H1 (cell line): ENCODE data around the gene DNASE1L1. TPM values are rescaled to one million over a fixed set of nuclear protein-coding genes. Genes with fewer than 3 reads are reported as not detected.

Source experiments
- CTCF ChIA-PET: fragments of 300-600 bp; sonication (Branson Sonifier 250); formaldehyde crosslinking; loops from one replicate; lab custom pipeline; 2021; ENCODE audit not compliant: partially characterized antibody; lab: Charles Lee
- POLR2A ChIA-PET: fragments of 300-600 bp; sonication (Branson Sonifier 250); formaldehyde crosslinking; loops from one replicate; lab custom pipeline; 2021; ENCODE audit warnings: inconsistent platforms; ENCODE audit not compliant: partially characterized antibody; lab: Charles Lee
- DNase-seq, 2 experiments: peaks; one replicate each; pipeline versions ENCODE4 v3.0.0 to v3.0.0-alpha.2; 2010 to 2022; ENCODE audit warnings: low spot score in 2 of 2, low read depth in 1 of 2, mixed read lengths in 1 of 2
- FAIRE-seq: peaks from 2 replicates; lab custom pipeline; 2011; peaks lifted over from hg19 to GRCh38; lab: Jason Lieb, UNC
- H2AFZ ChIP-seq: 2 replicates; pipeline ENCODE4 v1.8.1; 2012; ENCODE audit warnings: low read length, inconsistent platforms
- H2AK5ac ChIP-seq: 2 replicates; pipeline ENCODE4 v1.6.1; 2013; ENCODE audit warnings: low read depth, low read length
- H2BK120ac ChIP-seq: replicated peaks from 2 replicates; pipeline ENCODE3; 2013; ENCODE audit warnings: low read depth, low read length, inconsistent platforms
- H2BK12ac ChIP-seq: 2 replicates; pipeline ENCODE4 v1.6.1; 2013; ENCODE audit warnings: low read depth, low read length
- H2BK15ac ChIP-seq: 2 replicates; pipeline ENCODE4 v1.6.1; 2013; ENCODE audit warnings: low read length
- H2BK20ac ChIP-seq: 2 replicates; pipeline ENCODE4 v1.6.1; 2013; ENCODE audit warnings: low read length
- H2BK5ac ChIP-seq: 2 replicates; pipeline ENCODE4 v1.6.1; 2013; ENCODE audit warnings: low read depth, low read length
- H3K14ac ChIP-seq: 2 replicates; pipeline ENCODE4 v1.6.1; 2013; ENCODE audit warnings: inconsistent platforms; ENCODE audit not compliant: insufficient read length
- H3K18ac ChIP-seq: 2 replicates; pipeline ENCODE4 v1.6.1; 2013; ENCODE audit warnings: low read length; ENCODE audit errors: extremely low read depth
- H3K23ac ChIP-seq: 2 replicates; pipeline ENCODE4 v1.6.1; 2013; ENCODE audit warnings: inconsistent platforms; ENCODE audit not compliant: insufficient read length
- H3K23me2 ChIP-seq: 2 replicates; pipeline ENCODE4 v1.6.1; 2013; ENCODE audit warnings: low read depth, low read length
- H3K27ac ChIP-seq: 2 replicates; pipeline ENCODE4 v1.6.1; 2011; ENCODE audit warnings: low read depth, low read length, inconsistent platforms
- H3K27me3 ChIP-seq, 4 experiments: replicated peaks in 1 of 4; 1 replicate in 1 of 4; 2 replicates in 3 of 4; pipeline versions ENCODE4 v1.6.1 to v1.8.1; 2011 to 2013; ENCODE audit warnings: low read length in 3 of 4, mild to moderate bottlenecking in 3 of 4, inconsistent platforms in 2 of 4, mixed read lengths in 2 of 4, moderate library complexity in 1 of 4; ENCODE audit not compliant: control insufficient read depth in 3 of 4, insufficient read depth in 3 of 4; ENCODE audit errors: extremely low read depth in 1 of 4
- H3K36me3 ChIP-seq, 4 experiments: 2 replicates each; pipeline versions ENCODE4 v1.6.1 to v1.8.1; 2011 to 2013; ENCODE audit warnings: mild to moderate bottlenecking in 4 of 4, low read length in 3 of 4, moderate library complexity in 2 of 4, control low read depth in 1 of 4, inconsistent platforms in 1 of 4; ENCODE audit not compliant: insufficient read depth in 4 of 4, control insufficient read depth in 2 of 4
- H3K4ac ChIP-seq: replicated peaks from 2 replicates; pipeline ENCODE3; 2013; ENCODE audit warnings: low read length, low read depth, mixed read lengths, inconsistent platforms; ENCODE audit not compliant: insufficient read length
- H3K4me1 ChIP-seq, 4 experiments: replicated peaks in 1 of 4; 1 replicate in 1 of 4; 2 replicates in 3 of 4; pipeline versions ENCODE4 v1.6.1 to v1.8.1; 2011 to 2013; ENCODE audit warnings: low read length in 3 of 4, inconsistent platforms in 2 of 4, mixed read lengths in 1 of 4; ENCODE audit not compliant: insufficient read depth in 4 of 4, control insufficient read depth in 3 of 4
- H3K4me2 ChIP-seq, 2 experiments: 2 replicates each; pipeline versions ENCODE4 v1.6.1 to v1.8.1; 2011 to 2013; ENCODE audit warnings: low read depth in 2 of 2, low read length in 2 of 2, control low read depth in 1 of 2, inconsistent platforms in 1 of 2, mild to moderate bottlenecking in 1 of 2; ENCODE audit not compliant: insufficient read depth in 1 of 2
- H3K4me3 ChIP-seq, 4 experiments: fragments of 200-600, 300-600 bp in 1 of 4; sonication (generic), shearing (Covaris generic), sonication (Bioruptor Twin) in 1 of 4; 2 replicates each; pipeline versions ENCODE4 v1.5.1 to v1.8.1; 2011 to 2016; ENCODE audit warnings: low read length in 4 of 4, low read depth in 3 of 4, control low read depth in 2 of 4, inconsistent platforms in 2 of 4, mild to moderate bottlenecking in 2 of 4, mixed read lengths in 1 of 4, moderate library complexity in 1 of 4; ENCODE audit not compliant: insufficient read depth in 2 of 4; ENCODE audit errors: extremely low read depth in 1 of 4
- H3K56ac ChIP-seq: replicated peaks from 2 replicates; pipeline ENCODE3; 2013; ENCODE audit warnings: low read depth, mild to moderate bottlenecking, mixed read lengths, low read length, inconsistent platforms; ENCODE audit not compliant: insufficient read length
- H3K79me1 ChIP-seq: 2 replicates; pipeline ENCODE4 v1.6.1; 2013; ENCODE audit warnings: low read depth, low read length, control low read depth
- H3K79me2 ChIP-seq, 2 experiments: 2 replicates each; pipeline versions ENCODE4 v1.6.1 to v1.8.1; 2012 to 2013; ENCODE audit warnings: low read length in 2 of 2, mild to moderate bottlenecking in 2 of 2, inconsistent platforms in 1 of 2; ENCODE audit not compliant: insufficient read depth in 2 of 2, control insufficient read depth in 1 of 2
- H3K9ac ChIP-seq, 4 experiments: replicated peaks in 1 of 4; 1 replicate in 1 of 4; 2 replicates in 3 of 4; pipeline versions ENCODE4 v1.6.1 to v1.8.1; 2011 to 2013; ENCODE audit warnings: low read depth in 3 of 4, low read length in 3 of 4, control low read depth in 2 of 4, mild to moderate bottlenecking in 2 of 4, moderate library complexity in 2 of 4, inconsistent platforms in 1 of 4; ENCODE audit errors: extremely low read depth in 1 of 4
- H3K9me3 ChIP-seq, 2 experiments: 2 replicates each; pipeline versions ENCODE4 v1.6.1 to v1.8.1; 2012 to 2013; ENCODE audit warnings: mild to moderate bottlenecking in 2 of 2, moderate library complexity in 2 of 2, control low read depth in 1 of 2, inconsistent platforms in 1 of 2, low read depth in 1 of 2, low read length in 1 of 2, mixed read lengths in 1 of 2; ENCODE audit not compliant: insufficient read depth in 2 of 2
- H4K20me1 ChIP-seq, 2 experiments: replicated peaks in 1 of 2; 2 replicates each; pipeline versions ENCODE3 to v1.8.1; 2011 to 2013; ENCODE audit warnings: inconsistent platforms in 2 of 2, low read length in 2 of 2, mild to moderate bottlenecking in 1 of 2; ENCODE audit not compliant: insufficient read depth in 2 of 2, control insufficient read depth in 1 of 2
- H4K5ac ChIP-seq: 2 replicates; pipeline ENCODE4 v1.6.1; 2013; ENCODE audit warnings: low read length, low read depth, mixed read lengths, inconsistent platforms; ENCODE audit not compliant: insufficient read length
- H4K8ac ChIP-seq: 2 replicates; pipeline ENCODE4 v1.8.0; 2013; ENCODE audit warnings: mild to moderate bottlenecking, moderate library complexity, low read length, inconsistent platforms; ENCODE audit not compliant: insufficient read depth; ENCODE audit errors: extremely low read depth
- H4K91ac ChIP-seq: replicated peaks from 2 replicates; pipeline ENCODE3; 2013; ENCODE audit warnings: low read length, mixed read lengths, inconsistent platforms; ENCODE audit not compliant: insufficient read length
- BACH1 ChIP-seq: IDR thresholded peaks from 2 replicates; pipeline ENCODE4 v1.6.1; 2012; ENCODE audit warnings: low read length, improper control_type of control experiment
- CEBPB ChIP-seq: IDR thresholded peaks from 2 replicates; pipeline ENCODE4 v1.6.1; 2012; ENCODE audit warnings: low read depth, low read length
- CHD1 ChIP-seq: IDR thresholded peaks from 2 replicates; pipeline ENCODE4 v1.6.1; 2012; ENCODE audit warnings: low read depth, low read length, improper control_type of control experiment
- CREB1 ChIP-seq: IDR thresholded peaks from 2 replicates; pipeline ENCODE4 v1.6.1; 2012; ENCODE audit warnings: inconsistent platforms
- EGR1 ChIP-seq: IDR thresholded peaks from 2 replicates; pipeline ENCODE4 v1.6.1; 2011; ENCODE audit warnings: low read depth, low read length, borderline replicate concordance
- JUND ChIP-seq: IDR thresholded peaks from 2 replicates; pipeline ENCODE4 v1.6.1; 2011; ENCODE audit warnings: mild to moderate bottlenecking, improper control_type of control experiment, low read length
- MAFK ChIP-seq: IDR thresholded peaks from 2 replicates; pipeline ENCODE4 v1.6.1; 2012; ENCODE audit warnings: low read depth, mild to moderate bottlenecking, improper control_type of control experiment, low read length
- RAD21 ChIP-seq, 2 experiments: IDR thresholded peaks in 1 of 2; conservative IDR thresholded peaks in 1 of 2; 2 replicates each; pipeline ENCODE4 v1.6.1; 2011; ENCODE audit warnings: low read depth in 2 of 2, low read length in 2 of 2, improper control_type of control experiment in 1 of 2, inconsistent platforms in 1 of 2, mild to moderate bottlenecking in 1 of 2, moderate library complexity in 1 of 2
- SP2 ChIP-seq: IDR thresholded peaks from 2 replicates; pipeline ENCODE4 v1.6.1; 2012; ENCODE audit warnings: mild to moderate bottlenecking, low read length, inconsistent platforms
- SRF ChIP-seq: IDR thresholded peaks from 2 replicates; pipeline ENCODE4 v1.6.1; 2011; ENCODE audit warnings: mild to moderate bottlenecking, low read depth, low read length, moderate library complexity
- TBP ChIP-seq: IDR thresholded peaks from 2 replicates; pipeline ENCODE4 v1.6.1; 2011; ENCODE audit warnings: low read depth, low read length, improper control_type of control experiment
- WGBS, 2 experiments: shearing (Covaris generic) in 1 of 2; methylation state at CpG; one replicate each; pipeline versions ENCODE4 v1.1.6 to v1.1.7; 2013 to 2015; ENCODE audit warnings: low lambda C conversion rate in 2 of 2, mixed read lengths in 2 of 2, inconsistent platforms in 1 of 2, low coverage in 1 of 2, missing lambda C conversion rate in 1 of 2; ENCODE audit not compliant: insufficient replicate concordance in 2 of 2, insufficient coverage in 1 of 2, insufficient read length in 1 of 2; ENCODE audit errors: extremely low coverage in 1 of 2, missing lambda C conversion rate in 1 of 2; 5-methylcytosine and 5-hydroxymethylcytosine counted together
- polyA plus RNA-seq, 7 experiments: library from polyadenylated mRNA; depleted of rRNA in 3 of 7; stranded (reverse) in 5 of 7; unstranded in 2 of 7; fragments of >200 nt in 5 of 7; fragments of 200-250 nt in 2 of 7; gene quantifications; 1 replicate in 5 of 7; 2 replicates in 1 of 7; 4 replicates in 1 of 7; pipeline versions ENCODE4 v1.2.1 to v1.2.3, GENCODE V29; 2011 to 2013; ENCODE audit warnings: missing spikeins in 2 of 7, mixed read lengths in 2 of 7
- total RNA-seq: library from RNA; stranded (reverse); fragmentation: NEBNext Ultra II Directional; extraction: Animal tissue kit (Norgen Biotek cat#: 25700); gene quantifications from 2 replicates; pipeline ENCODE4 v1.2.1, GENCODE V29; 2021

DNASE1L1 gene
- total and polyA plus RNA-seq, 2 of the 8 experiments (the other 6 are each of a cell fraction or from before 2014, with no cell fraction given), result 8.7 to 30.0 TPM

- CTCF ChIA-PET, result no interaction called here
- Histone ChIP-seq H3K9me3 (no peaks in the 10 kb centered on the region), H3K27ac (peak overlapping the region; percentile 97), H2BK12ac (peak overlapping the region; percentile 27; the same call in 1 of the 2 replicates), H2AK5ac (0 out of 2 replicates have a peak overlapping the region, but pooled peaks have one; percentile 82), H3K4me3 (peak overlapping the region; percentile 82 to 96 (median 90)), H2BK5ac (peak overlapping the region; percentile 96), H3K23me2 (peaks cover 5% of the 10 kb centered on the region; the same call in 1 of the 2 replicates), H3K27me3 (no peaks in the 10 kb centered on the region; a peak in 2 of 7 replicates), H4K20me1 (peaks cover 13 to 22% of the 10 kb centered on the region in 2 experiments), H3K4me2 (peak overlapping the region; percentile 82 to 86), H3K79me1 (peaks cover 3% of the 10 kb centered on the region; the same call in 1 of the 2 replicates), H2BK20ac (no peak overlapping the region), H4K5ac (peak overlapping the region; percentile 67), H3K79me2 (peaks cover 8 to 50% of the 10 kb centered on the region in 2 experiments; a peak in 3 of 4 replicates), H4K91ac (peak overlapping the region; percentile 91), H3K9ac (peak overlapping the region; percentile 90 to 97 (median 92)), H2AFZ (no peak overlapping the region), H3K56ac (peak overlapping the region; percentile 82), H3K14ac (no peak overlapping the region), H3K36me3 (peaks cover 17 to 45% (median 30%) of the 10 kb centered on the region in 4 experiments), H3K18ac (peak overlapping the region; percentile 90), H3K23ac (no peak overlapping the region), H3K4ac (peak overlapping the region; percentile 94), H4K8ac (peak overlapping the region; percentile 79), H3K4me1 (peaks cover 0 to 15% (median 10%) of the 10 kb centered on the region in 4 experiments; a peak in 6 of 7 replicates), H2BK120ac (peak overlapping the region; percentile 78), H2BK15ac (no peak overlapping the region)
- FAIRE-seq, result no peak
- peak in 1 of 2 experiments; percentile 65 for DNase-seq
- POLR2A ChIA-PET, result interaction anchor here (0.9 to 11.8 kb wide), 11 partner anchors 8 to 421 kb away, joined by 3 to 348 read pairs (median 3); partner anchors contain the start of genes DNASE1L1, EMD, HCFC1 and RPL10
- 3% methylated on average over 9 of the region's 13 CpGs; no CpG with 5 or more reads in 1 of the 2 experiments for WGBS, 2 experiments
- peak; percentile 81 for TF ChIP-seq BACH1
- TF ChIP-seq SRF, result peak; percentile 99
- no peak for TF ChIP-seq SP2
- TF ChIP-seq EGR1, result 0 out of 2 replicates have a peak, but pooled peaks have one; percentile 7
- TF ChIP-seq JUND, result peak; percentile 81
- TF ChIP-seq CEBPB, result no peak
- no peak for TF ChIP-seq CHD1
- peak; percentile 56; the same call in 1 of the 2 replicates for TF ChIP-seq TBP
- TF ChIP-seq MAFK, result peak; percentile 67; the same call in 1 of the 2 replicates
- no peak for TF ChIP-seq RAD21 (IDR thresholded peaks at IDR 0.05 in 1 of 2, conservative IDR thresholded peaks at IDR 0.05 in 1 of 2; ENCODE audit: low read depth in 2 of 2, low read length in 2 of 2)
- TF ChIP-seq CREB1, result 0 out of 2 replicates have a peak, but pooled peaks have one; percentile 17
These were observed 39.4 kb downstream of the DNASE1L1 start for GRCh38 chrX:154369449-154370299.
